Measurements from ENCODE around the gene RNASEH2A.
A peak's percentile ranks its signal among the peaks of the same experiment; 100 is the strongest.

GRCh38 chr19:12838886-12839756, 32.7 kb downstream of the RNASEH2A start:
- TF ChIP-seq, protein P1, sequence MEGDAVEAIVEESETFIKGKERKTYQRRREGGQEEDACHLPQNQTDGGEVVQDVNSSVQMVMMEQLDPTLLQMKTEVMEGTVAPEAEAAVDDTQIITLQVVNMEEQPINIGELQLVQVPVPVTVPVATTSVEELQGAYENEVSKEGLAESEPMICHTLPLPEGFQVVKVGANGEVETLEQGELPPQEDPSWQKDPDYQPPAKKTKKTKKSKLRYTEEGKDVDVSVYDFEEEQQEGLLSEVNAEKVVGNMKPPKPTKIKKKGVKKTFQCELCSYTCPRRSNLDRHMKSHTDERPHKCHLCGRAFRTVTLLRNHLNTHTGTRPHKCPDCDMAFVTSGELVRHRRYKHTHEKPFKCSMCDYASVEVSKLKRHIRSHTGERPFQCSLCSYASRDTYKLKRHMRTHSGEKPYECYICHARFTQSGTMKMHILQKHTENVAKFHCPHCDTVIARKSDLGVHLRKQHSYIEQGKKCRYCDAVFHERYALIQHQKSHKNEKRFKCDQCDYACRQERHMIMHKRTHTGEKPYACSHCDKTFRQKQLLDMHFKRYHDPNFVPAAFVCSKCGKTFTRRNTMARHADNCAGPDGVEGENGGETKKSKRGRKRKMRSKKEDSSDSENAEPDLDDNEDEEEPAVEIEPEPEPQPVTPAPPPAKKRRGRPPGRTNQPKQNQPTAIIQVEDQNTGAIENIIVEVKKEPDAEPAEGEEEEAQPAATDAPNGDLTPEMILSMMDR (IDR thresholded peaks at IDR 0.05; ENCODE audit: insufficient read depth, low read depth, low read length) = no peak
- TF ChIP-seq EZH2 (IDR thresholded peaks at IDR 0.05; ENCODE audit: insufficient read depth, low read length) = peak; percentile 71

Data from astrocyte (in vitro differentiated cells and primary cell).